GM12892 (cell line): Measurements from ENCODE around the gene OCA2.

Experiments
- DNase-seq: peaks from one replicate; pipeline ENCODE4 v3.0.0; 2011; ENCODE audit not compliant: insufficient read length
- FAIRE-seq: peaks from 2 replicates; lab custom pipeline; 2011; peaks lifted over from hg19 to GRCh38; lab: Jason Lieb, UNC
- POLR2A ChIP-seq: IDR thresholded peaks from 2 replicates; pipeline ENCODE4 v1.6.1; 2011; ENCODE audit warnings: low read depth, low read length, control low read depth
- POLR2AphosphoS5 ChIP-seq: IDR thresholded peaks from 2 replicates; pipeline ENCODE4 v1.6.1; 2011; ENCODE audit warnings: low read depth, low read length, control low read depth
- TAF1 ChIP-seq: IDR thresholded peaks from 2 replicates; pipeline ENCODE4 v1.6.1; 2011; ENCODE audit warnings: low read depth, mild to moderate bottlenecking, control low read depth, low read length, borderline replicate concordance

The OCA2 gene

GRCh38 chr15:28098360-28098765 is 752 bp downstream of the OCA2 start:
- FAIRE-seq (no peak), DNase-seq (no peak)
- TF ChIP-seq POLR2A (no peak), TAF1 (no peak), POLR2AphosphoS5 (no peak)

GRCh38 chr15:28097656-28098359 is 1.3 kb downstream of the OCA2 start:
- TF ChIP-seq TAF1 (no peak), POLR2A (no peak), POLR2AphosphoS5 (no peak)
- DNase-seq, result no peak
- no peak for FAIRE-seq

GRCh38 chr15:28096670-28097431 is 2.3 kb downstream of the OCA2 start:
- TF ChIP-seq TAF1 (no peak), POLR2AphosphoS5 (no peak), POLR2A (no peak)
- DNase-seq, result no peak
- no peak for FAIRE-seq

GRCh38 chr15:28096411-28096669 is 2.8 kb downstream of the OCA2 start:
- DNase-seq, result no peak
- no peak for FAIRE-seq
- no peak for TF ChIP-seq TAF1
- TF ChIP-seq POLR2AphosphoS5, result no peak
- no peak for TF ChIP-seq POLR2A

GRCh38 chr15:28094732-28095521 is 4.2 kb downstream of the OCA2 start:
- TF ChIP-seq POLR2AphosphoS5 (no peak), TAF1 (no peak), POLR2A (no peak)
- DNase-seq (no peak), FAIRE-seq (no peak)

- FAIRE-seq, result no peak
- DNase-seq, result no peak
Measured at GRCh38 chr15:28093752-28094535, 5.2 kb downstream of the OCA2 start.

GRCh38 chr15:28091313-28091712 is 7.8 kb downstream of the OCA2 start:
- FAIRE-seq (no peak), DNase-seq (no peak)
- TF ChIP-seq POLR2AphosphoS5 (no peak), TAF1 (no peak), POLR2A (no peak)

More at GRCh38 chr15:28093752-28094535, 5.2 kb downstream of the OCA2 start:
- TF ChIP-seq POLR2A (no peak), TAF1 (no peak), POLR2AphosphoS5 (no peak)

- DNase-seq (no peak), FAIRE-seq (peak; percentile 51)
- TF ChIP-seq POLR2A (no peak), TAF1 (no peak), POLR2AphosphoS5 (no peak)
Measured at GRCh38 chr15:28086175-28086703, 12.9 kb downstream of the OCA2 start.

- FAIRE-seq (no peak), DNase-seq (no peak)
- TF ChIP-seq POLR2A, result no peak
- TF ChIP-seq POLR2AphosphoS5, result no peak
- TF ChIP-seq TAF1, result no peak
Measured at GRCh38 chr15:28085489-28086174, 13.5 kb downstream of the OCA2 start.

- FAIRE-seq (no peak), DNase-seq (no peak)
- TF ChIP-seq TAF1, result no peak
- no peak for TF ChIP-seq POLR2A
- TF ChIP-seq POLR2AphosphoS5, result no peak
Measured at GRCh38 chr15:28084547-28084946, 14.6 kb downstream of the OCA2 start.
